ENCODE results near the gene FLT3LG.

The FLT3LG gene

DNA sequence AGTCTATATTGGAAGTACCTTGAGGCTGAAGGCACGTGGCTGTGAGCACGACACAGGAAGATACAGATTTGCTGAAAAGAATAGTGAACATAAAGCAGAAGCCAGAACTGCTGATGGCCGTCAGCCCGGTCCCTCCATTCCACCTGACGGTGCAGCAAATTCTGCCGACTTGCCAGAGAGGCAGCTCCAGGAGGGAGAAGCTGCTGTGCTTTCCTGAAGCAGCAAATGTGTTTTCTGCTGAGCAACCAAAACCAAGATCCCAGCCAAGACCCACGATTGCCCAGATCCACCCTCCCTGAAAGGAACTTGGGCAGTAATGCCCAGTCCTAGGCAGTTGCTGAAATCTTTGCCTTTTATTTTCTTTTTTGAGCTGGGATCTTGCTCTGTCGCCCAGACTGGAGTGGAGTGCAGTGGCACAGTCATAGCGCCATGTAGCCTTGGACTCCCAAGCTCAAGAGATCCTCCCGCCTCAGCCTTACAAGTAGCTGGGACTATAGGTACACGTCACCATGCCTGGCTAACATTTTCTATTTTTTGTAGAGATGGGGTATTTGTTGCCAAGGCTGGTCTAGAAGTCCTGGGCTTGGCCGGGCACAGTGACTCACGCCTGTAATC is 46.8 kb downstream of the FLT3LG start:
- no peak for DNase-seq

- no peak for DNase-seq
Measured at GRCh38 chr19:49524812-49525455, 50.9 kb downstream of the FLT3LG start.

DNA sequence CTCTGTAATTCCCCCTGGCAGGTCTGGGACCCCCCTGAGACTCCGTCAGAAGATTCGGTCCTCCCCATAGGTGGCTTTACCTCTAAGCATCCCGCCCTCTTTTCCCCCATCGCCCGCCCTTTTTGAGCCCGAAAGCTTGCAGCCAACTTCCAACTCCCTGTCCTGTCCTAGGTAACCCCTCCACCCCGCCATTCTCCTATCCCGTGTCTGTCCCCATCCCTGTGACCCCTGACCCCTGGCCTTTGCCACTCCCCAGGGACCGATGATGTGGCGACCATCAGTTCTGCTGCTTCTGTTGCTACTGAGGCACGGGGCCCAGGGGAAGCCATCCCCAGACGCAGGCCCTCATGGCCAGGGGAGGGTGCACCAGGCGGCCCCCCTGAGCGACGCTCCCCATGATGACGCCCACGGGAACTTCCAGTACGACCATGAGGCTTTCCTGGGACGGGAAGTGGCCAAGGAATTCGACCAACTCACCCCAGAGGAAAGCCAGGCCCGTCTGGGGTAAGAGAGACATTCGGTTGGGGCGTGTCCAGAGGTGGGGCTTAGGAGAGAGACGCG is 54.3 kb downstream of the FLT3LG start:
- DNase-seq, result no peak

DNA sequence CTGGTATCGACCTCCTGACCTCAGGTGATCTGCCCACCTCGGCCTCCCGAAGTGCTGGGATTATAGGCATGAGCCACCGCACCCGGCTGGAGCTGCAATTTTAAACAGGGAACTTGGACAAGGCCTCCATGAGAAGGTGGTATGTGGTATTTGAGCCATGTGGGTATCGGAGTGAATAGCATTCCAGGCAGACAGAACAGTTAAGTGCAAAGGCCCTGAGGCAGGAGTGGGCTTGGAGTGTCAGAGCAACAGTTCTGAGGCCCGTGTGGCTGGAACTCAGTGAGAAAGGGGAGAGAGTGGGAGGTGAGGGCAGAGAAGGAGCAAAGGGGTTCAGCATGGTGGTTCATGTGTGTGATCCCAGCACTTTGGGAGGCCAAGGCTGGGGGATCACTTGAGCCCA is 56.7 kb downstream of the FLT3LG start:
- no peak for DNase-seq

GRCh38 chr19:49533551-49534488 is 59.8 kb downstream of the FLT3LG start:
- DNase-seq, result peak; percentile 20

DNA sequence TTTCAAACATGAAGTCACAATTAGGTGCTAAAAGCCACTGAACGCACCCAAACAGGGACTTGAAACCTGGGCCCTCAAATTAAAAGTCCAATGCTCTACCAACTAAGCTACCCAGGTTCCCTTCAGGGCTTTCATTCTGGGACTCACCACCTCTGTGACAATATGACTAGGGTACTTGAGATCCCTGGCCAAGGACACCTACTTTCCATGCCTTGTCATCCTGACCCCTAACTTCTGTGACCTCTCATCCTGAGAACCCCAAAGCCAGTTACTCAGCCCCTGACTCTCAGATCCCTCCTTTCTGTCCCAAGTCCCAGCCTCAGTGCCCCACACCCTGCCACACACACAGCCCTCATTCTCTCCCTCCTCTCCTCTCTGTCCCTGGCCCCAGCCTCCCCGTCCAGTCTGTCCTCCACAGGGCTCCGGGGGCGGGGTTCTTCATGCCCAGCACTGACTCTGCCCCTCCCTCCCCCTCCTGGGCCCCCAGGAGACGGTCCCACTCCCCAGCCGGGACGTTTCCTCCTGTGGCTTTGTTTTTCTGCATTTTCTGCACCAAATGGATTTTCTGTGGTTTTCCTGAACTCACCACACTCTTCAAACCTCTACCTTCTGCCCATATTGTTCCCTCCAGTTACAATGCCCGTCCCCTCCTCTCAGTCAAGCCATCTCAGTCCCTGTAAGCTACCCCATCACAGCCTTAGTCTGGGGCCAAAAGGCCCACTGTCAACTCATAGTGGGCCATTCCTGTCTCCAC is 60.8 kb downstream of the FLT3LG start:
- DNase-seq, result no peak

Data from NCI-H526 treated with DMSO at 0.1 percent for 48 hours (cell line).